GM21723 (cell line): ENCODE data around the gene PLCL1.

ENCODE experiments used
- ATAC-seq: cut with Tn5 transposase; IDR thresholded peaks from one replicate; pipeline ENCODE4 v1.9.1; 2021; ENCODE audit warnings: mild to moderate bottlenecking, moderate library complexity; ENCODE audit not compliant: unreplicated experiment

The PLCL1 gene

DNA sequence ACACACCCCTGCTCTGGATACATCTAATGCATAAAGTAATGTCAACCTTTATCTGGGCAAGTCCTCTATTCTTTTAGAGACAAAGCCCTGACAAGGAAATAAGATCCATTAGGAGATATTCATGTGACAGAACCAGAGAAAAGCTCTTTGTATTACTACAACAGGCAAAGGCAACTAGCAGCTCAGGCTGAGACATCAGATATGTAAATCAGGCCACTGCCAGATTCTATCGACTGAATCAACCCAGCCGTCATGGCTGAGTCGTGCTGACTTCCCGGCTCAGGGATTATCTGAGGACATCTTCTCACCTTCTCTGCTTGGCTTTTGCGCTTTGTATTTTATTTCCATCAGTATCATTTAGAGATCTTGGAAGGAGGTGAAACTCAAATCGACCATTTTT is 294.5 kb downstream of the PLCL1 start:
- no peak for ATAC-seq

DNA sequence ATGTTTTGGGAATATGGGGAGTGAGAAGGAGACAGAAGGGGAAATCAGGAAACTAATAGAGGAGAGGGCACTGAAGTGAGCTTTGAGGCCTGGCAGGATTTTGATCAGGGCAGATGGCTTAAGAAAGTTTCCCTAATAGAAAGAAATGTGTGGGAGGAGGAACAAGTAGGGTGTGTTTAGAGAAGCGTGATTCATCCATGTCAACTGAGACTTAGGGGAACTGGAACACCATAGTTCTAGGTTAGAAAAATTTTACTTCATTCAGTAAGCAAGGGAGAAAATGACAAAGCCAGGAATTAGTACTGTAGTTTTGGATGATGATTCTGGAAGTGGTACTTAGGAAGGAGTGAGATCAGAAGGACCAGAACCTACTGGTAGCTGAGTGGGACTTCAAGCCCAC is 296.0 kb downstream of the PLCL1 start:
- ATAC-seq = no peak

DNA sequence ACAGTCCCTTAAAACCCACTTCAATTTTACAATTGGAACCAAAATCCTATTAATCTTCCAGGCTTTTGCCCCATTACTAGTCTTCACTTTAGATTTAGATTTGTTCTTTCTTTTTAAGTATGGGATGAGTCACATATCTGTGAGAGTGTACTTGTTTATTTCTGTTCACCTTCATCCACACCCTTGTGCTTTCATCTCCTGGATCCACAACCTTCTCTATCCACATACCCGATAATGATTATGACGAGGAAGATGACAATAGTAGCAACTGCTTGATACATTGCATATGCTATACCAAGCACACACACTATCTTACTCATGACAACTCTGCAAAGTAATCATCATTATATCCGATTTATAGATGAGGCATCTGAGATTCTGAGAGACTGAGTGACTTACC is 297.3 kb downstream of the PLCL1 start:
- ATAC-seq = no peak

DNA sequence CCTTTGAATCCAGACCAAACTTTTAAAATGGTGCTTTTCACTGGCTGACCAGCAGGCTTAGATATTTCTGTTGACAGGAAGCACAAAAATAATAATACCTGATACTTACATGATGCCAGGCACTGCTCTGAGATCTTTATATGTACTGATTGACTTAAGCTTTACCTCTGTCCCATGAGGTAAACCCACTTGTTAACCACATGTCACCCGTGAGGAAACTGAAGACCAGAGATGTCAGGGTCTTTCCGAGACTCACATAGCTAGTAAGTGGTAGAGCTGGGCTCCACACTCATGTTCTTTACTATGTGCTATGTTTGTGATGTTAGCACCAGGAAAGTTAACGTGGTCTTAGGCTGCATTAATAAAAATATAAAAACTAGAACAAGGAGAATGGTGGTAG is 297.7 kb downstream of the PLCL1 start:
- ATAC-seq = no peak

DNA sequence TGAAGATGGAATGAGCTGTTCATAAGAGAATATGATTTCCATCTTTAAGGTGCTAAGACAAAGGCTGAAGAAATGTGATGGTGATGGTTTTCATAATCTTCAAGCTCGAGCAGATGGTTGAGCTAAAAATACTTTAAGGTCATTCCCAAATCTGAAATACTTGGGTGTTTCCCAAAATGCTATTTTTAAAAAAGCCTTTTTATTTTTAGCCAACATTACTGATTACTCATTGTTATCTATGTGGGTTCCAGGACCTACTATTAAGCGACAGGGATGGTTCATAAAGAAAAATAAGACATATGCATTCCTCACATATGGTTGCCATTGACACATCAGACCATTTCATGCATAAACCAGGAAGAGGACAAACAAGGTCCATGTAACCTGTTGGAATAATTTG is 298.5 kb downstream of the PLCL1 start:
- ATAC-seq = no peak

DNA sequence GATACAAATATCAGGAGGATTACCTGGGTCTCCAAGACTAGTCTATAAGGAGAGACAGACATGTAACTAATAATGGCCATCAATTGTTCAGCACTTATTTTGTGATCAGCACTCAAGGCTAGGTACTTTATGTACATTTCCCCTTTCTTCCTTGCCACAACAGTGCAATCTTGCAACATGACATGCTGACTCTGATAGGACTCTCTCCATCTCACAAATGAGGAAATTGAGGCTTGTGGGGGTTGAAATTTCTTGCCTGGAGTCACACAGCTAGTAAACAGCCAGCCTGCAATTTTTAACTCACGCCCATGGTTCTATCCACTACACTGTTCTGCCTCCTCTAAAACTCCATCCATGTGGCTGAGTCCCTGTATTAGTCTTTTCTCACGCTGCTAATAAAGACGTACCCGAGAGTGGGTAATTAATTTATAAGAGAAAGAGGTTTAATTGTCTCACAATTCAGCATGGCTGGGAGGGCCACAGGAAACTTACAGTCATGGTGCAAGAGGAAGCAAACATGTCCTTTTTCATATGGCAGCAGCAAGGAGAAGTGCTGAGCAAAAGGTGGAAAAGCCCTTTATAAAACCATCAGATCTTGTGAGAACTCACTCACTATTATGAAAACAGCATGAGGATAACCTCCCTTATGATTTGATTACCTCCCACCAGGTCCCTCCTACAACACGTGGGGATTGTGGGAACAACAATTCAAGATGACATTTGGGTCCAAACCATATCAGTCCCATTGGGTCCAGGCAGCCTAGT is 302.4 kb downstream of the PLCL1 start:
- no peak for ATAC-seq

DNA sequence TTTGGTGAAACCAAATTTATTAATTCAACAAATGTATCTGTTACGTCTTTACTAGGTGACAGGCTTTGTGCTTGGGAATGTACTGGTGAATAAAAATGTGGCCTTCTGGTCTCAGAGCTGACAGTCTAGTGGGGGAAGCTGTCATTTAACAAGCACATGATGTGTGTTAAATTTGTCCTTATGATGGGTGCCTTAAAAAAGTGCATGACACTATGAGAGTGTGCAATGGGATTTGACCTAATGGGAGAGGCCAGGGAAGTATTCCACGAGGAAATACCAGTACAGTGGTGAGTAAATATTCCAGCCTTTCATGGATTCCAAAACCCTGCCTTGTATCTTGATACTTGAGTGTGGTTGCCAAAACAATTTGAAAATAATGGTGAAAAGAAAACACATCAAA is 308.9 kb downstream of the PLCL1 start:
- ATAC-seq = no peak

DNA sequence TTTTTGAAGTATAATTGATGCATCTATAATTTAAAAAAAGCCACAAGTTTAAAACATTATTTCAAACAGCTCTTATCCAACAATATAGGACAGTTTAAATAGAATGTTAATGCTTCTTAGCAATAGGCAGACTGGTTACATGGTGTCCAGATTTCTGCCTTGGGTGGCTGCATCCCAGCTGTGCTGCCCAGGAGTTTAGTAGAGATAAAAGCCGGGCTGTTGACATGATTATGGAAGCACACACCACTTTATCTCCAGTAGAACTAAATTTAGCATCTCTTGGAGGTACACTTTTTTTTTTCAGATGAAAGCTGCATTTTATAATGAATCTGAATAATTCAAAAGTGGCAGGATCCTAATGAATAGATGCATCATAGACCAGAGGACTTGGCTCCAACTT is 309.7 kb downstream of the PLCL1 start:
- no peak for ATAC-seq

DNA sequence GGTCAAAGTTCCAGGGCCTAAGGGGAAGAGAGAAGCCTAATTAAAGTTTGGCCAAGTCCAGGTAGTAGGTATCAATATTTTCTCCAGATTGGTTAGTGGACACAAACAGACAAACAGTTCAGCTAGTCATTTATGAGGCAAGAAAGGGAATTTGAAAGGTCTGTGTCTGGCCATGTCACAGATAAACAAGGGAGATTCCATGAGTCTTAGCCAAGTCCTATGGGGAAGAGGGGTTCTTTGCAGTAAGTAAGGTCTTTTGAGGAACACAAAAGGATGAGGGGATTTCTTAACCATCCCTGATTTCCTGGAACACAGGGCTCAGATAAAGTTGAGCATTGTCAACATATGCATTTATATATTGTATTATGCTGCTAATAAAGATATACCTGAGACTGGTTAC is 310.8 kb downstream of the PLCL1 start:
- no peak for ATAC-seq

DNA sequence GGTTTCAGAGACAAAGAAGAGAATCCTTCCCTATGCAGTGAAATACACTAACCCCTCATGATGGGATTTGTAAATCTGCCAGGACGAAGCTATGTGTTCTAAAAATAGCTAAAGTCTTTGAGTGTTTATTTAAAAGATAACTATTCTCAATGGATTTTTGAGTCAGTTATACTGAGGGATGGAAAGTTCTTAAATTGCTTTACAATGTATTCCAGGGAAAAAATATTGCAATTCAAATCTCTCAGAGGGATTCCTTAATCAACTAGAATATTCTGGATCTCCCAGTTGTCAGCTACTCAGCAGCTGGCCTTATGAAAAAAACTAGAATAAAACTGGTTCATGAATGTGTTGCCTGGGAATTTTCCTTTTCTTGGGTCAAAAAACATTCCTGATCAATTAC is 312.4 kb downstream of the PLCL1 start:
- ATAC-seq = no peak

DNA sequence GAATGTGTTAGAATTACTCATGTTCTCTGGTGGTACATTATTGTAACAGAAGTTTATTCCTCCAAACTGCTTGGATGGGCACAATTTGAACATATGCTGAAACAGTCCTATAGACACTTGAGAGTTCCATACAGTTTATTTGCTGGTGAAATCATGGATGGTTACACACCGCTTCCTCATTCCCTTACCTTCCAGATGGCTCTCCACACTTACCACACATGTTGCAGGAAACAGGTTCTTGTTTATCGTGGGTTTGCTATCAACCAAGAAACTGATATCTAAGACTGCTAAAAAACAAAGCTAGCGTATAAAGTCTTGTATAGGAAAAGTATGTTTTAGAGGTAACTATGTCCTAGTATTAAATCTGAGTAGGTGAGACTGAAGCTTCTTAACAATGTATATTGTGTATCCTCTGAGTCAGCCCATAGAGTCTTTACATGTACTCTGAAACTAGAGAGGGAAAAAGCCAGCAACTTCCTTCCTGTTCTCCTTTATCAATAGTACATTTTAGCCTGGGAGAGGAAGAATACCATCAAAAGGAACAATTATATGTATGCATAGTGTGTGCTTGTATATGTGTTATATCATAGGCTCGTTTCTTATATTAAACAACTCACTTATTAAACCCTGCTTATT is 313.1 kb downstream of the PLCL1 start:
- no peak for ATAC-seq

DNA sequence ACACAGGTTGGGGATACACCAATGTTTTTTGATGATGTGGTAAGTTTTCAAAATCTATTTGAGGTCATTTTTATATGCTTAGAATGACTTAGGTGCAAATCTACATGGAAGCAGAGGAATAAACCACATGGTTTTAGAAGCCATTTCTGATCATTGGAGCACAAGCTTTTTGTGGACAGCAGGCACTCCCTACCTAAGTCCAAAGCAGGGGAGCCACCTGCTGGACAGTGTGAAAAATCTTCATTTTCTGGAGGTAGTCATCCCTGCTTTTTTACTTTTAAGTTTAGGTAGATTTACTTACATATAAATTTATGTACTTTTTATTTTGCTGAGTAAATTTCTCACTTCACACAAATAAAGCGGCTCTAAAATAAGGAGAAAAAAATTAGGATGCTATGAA is 323.2 kb downstream of the PLCL1 start:
- peak; percentile 83 for ATAC-seq

DNA sequence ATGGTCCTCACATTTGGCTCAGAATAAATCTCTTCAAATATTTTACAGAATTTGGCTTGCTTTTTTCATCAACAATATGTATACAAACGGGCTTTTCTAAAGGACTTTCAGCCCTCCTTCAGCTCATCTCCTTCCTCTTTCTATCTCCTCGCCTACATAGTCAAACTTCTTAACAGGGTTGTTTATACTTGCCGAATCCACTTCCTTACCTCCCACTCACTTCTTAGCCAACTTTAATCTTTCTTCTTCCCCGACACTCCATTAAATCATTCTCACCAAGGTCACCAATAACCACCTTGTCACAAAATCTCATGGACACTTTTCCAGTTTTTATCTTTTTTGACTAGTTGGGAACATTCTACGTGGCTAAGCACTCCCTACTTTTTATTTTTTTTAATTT is 325.2 kb downstream of the PLCL1 start:
- no peak for ATAC-seq

DNA sequence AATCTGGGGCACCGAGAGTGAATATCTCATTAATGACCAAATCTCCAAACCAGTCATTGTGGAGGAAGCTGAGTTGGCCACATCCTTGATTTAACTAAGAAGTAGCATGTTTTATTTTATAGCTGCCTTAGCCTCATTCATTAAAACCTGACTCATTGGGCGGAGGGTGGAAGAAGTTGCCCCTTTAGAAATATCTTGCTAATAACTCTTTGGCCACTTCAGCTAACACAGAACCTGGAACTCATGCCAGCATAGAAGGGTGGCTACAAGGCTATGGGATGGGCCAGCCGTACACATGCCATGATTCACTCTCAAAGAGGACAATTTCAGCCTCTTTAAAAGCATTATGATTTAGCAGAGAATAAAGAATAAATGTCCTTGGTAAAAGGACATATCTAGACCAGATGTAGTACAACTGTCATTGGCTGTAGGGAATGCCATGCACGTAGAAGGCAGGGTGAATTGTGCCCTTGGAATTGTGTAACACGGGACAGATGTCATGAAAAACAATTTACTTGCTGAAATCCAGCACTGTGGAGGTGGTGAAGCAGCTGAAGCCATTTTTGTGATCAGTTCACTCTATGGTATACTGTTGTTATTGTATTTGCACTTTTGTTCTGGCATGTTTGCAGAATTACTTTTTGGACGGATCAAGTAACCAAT is 330.0 kb downstream of the PLCL1 start:
- no peak for ATAC-seq

DNA sequence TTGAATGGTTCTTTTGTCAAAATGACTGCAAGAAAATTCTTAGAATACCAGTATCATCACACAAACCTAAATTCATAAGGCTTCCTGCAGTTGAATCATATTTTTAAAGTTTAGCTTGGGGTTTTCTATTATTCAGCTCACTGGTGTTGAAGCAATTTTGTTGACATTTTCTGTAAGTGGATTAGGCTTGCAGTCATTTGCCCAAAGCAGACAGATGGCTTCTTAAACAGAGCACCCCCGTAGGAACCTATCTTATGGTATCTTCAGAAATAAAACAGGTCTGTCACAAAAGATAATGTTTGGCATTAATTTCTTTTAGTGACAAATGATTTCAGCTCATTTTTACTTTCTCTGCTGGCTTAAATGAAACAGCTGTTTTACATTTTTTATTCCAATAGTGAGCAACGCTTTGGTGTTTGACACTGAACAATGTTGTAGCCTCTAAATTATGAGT is 331.1 kb downstream of the PLCL1 start:
- no peak for ATAC-seq

DNA sequence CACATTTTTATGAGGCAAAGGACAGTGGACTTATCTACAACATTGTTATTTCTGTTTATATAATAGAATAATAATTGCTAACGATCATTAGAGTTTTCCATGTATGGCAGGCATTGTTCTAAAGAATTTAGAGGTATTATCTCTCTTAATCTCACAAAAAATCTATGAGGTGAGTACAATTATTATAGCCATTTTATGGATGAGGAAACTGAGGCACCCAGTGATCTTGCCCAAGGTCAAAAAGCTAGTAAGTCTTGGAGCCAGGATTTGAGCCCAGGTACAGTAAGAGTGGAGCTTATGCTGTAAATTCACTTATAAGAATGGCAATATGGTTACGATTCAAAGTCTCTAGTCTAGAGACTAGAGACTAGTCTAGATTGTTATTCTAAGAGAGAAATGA is 331.7 kb downstream of the PLCL1 start:
- ATAC-seq = no peak

DNA sequence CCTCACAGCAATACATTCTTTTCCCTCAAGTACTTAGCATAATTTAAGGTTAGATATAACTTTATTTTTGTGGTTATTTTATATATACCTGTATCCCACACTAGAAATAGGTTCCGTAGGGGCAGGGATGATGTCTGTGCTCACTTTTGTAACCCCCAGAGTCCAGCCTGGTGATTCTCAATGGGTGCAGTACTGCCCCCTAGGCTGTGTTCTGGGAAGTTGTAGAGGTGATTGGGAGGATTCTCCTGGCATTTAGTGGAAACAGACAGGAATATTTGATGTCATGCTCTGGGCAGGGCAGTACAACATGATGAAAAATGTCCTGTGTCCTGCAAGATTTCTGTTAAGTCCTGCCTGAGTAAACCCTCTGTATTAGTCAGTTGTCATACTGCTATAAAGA is 333.3 kb downstream of the PLCL1 start:
- ATAC-seq = no peak

DNA sequence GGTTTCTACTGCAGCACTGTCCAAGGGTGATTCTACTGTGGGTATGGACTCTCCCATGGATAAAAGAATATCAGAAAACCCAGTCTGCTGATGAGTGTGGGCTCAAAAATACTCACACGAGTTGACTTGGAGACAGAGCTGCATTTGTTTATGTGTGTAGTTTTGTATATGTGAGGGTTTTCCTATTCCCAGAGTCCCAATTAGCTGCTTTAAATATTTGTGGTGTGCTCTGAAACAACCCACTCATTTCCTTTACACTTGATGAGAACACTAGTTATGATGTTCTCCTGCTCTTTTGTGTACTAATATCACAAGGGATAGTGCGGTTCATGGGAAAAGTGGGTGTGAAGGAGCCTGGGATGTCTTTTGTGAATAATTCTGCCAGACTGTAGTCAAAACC is 337.3 kb downstream of the PLCL1 start:
- ATAC-seq = no peak

DNA sequence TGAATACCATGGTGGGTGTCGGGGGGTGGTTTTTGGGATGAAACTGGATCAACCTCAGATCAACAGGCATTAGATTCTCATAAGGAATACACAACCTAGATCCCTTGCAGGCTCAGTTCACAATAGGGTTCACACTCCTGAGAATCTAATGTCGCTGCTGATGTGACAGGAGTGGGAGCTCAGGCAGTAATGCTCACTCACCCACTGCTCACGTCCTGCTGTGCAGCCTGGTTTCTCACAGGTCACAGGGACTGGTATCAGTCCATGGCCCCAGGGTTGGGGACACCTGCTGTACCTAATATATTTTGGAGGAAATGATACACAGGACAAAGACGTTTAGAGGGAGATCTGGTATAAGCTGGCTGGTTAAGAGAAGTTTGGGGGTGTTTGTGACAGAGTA is 338.8 kb downstream of the PLCL1 start:
- no peak for ATAC-seq

DNA sequence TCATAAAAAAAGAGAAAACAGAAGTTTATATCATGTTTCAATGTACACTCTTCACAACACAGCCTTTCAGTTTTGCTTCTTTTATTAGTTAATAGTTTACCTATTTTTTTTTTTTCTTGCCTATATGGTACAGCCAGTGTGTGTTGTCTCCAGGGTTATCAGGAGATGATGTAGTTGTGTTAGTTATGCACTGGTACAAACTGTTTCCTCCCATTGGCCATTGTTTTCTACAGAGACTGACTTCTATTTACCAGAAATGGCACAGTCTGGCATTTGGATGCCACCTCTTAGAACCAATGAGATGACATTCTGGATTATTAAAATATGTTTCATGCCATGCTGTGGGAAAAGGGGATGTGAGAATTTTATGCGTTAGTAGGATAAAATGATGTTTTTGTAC is 339.4 kb downstream of the PLCL1 start:
- no peak for ATAC-seq

DNA sequence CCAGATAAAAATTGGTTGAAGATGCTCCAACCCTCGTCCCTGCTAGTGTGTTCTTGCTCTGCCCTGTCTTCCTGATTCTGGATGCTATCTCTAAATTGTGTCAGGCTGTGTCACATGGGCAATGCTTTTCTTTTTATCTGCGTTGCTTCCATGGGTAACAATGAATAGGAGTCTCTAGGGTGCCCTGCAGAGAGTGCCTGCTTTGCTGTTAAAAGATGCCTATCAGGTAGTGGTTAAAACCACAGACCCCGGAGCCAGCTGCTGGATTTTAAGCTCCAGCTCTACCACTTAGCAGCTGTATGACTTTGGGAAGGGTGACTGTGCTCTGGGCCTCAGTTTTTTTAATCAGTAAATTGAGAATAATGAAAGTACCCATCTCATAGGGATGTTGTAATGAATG is 340.3 kb downstream of the PLCL1 start:
- ATAC-seq = no peak

DNA sequence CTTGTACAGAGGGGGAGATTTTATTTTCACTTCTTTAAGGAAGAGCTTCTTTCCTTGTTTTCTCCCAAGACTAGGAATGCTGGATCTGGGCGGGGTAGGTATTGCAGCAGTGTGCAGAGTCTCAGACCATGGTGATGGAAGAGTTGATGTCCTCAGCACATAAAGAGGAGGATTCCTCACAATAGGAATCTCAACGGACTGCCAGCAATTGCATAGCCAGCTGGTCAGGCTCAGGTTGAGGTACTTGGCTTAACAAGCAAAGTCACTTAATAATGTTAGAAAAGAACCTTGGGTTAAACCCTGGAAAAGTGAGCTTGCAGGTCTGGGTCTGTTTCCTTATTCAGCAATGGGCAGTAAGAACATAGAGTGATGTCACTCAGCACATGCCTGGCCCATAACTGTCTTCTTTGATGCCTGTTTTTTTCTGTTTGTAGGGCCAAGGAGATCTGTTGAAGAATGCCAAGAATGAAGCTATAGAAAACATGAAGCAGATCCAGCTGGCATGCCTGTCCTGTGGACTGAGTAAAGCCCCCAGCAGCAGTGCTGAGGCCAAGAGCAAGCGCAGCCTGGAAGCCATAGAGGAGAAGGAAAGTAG is 342.1 kb downstream of the PLCL1 start:
- no peak for ATAC-seq
